Fibroblast of mammary gland (primary cell): ENCODE measurements around the gene KLHL40.

Source experiments
- DNase-seq: peaks from one replicate; pipeline ENCODE4 v3.0.0-alpha.2; 2010; ENCODE audit warnings: low read depth
- H3K4me3 ChIP-seq: 2 replicates; pipeline ENCODE4 v1.5.1; 2011; ENCODE audit warnings: low read depth, mild to moderate bottlenecking, low read length, moderate library complexity; ENCODE audit not compliant: control insufficient read depth
- CTCF ChIP-seq: conservative IDR thresholded peaks from 2 replicates; pipeline ENCODE4 v1.5.1; 2011; ENCODE audit warnings: low read depth, low read length, inconsistent platforms; ENCODE audit not compliant: control insufficient read depth, insufficient read depth

The KLHL40 gene

GRCh38 chr3:42652611-42653302 is 32.6 kb upstream of the KLHL40 start:
- peak; percentile 84 for DNase-seq
- H3K4me3 ChIP-seq, result peak overlapping the region; percentile 76
- TF ChIP-seq CTCF, result no peak

GRCh38 chr3:42653303-42653559 is 32.1 kb upstream of the KLHL40 start:
- H3K4me3 ChIP-seq, result peak overlapping the region; percentile 76
- no peak for DNase-seq
- no peak for TF ChIP-seq CTCF

- DNase-seq, result no peak
These were observed 31.6 kb upstream of the KLHL40 start, which contains the start of gene ZBTB47 for GRCh38 chr3:42653560-42654330. TSS of gene ZBTB47 (plus strand) at chr3:42653697. CDS start at chr3:42658356, 4,659 bp downstream.

GRCh38 chr3:42654331-42655201 is 30.8 kb upstream of the KLHL40 start:
- DNase-seq, result peak; percentile 53
- peak overlapping the region; percentile 76 for H3K4me3 ChIP-seq
- TF ChIP-seq CTCF, result no peak

More at GRCh38 chr3:42653560-42654330, 31.6 kb upstream of the KLHL40 start, which contains the start of gene ZBTB47:
- no peak for TF ChIP-seq CTCF
- peak within 1 kb of the TSS; percentile 76 for H3K4me3 ChIP-seq

- DNase-seq, result no peak
- no peak for TF ChIP-seq CTCF
- peak overlapping the region; percentile 61 for H3K4me3 ChIP-seq
These were observed 29.9 kb upstream of the KLHL40 start for GRCh38 chr3:42655331-42655888.

- peak; percentile 79 for DNase-seq
- no peak overlapping the region for H3K4me3 ChIP-seq
- no peak for TF ChIP-seq CTCF
These were observed 29.2 kb upstream of the KLHL40 start for GRCh38 chr3:42655980-42656679.
